Measurements from ENCODE around the gene ARHGEF10L.
"Not testable (repeated sequence)": the region's sequence is repeated elsewhere in the genome, so short reads cannot be mapped to it uniquely, and the experiment has no call there.

The ARHGEF10L gene

DNA sequence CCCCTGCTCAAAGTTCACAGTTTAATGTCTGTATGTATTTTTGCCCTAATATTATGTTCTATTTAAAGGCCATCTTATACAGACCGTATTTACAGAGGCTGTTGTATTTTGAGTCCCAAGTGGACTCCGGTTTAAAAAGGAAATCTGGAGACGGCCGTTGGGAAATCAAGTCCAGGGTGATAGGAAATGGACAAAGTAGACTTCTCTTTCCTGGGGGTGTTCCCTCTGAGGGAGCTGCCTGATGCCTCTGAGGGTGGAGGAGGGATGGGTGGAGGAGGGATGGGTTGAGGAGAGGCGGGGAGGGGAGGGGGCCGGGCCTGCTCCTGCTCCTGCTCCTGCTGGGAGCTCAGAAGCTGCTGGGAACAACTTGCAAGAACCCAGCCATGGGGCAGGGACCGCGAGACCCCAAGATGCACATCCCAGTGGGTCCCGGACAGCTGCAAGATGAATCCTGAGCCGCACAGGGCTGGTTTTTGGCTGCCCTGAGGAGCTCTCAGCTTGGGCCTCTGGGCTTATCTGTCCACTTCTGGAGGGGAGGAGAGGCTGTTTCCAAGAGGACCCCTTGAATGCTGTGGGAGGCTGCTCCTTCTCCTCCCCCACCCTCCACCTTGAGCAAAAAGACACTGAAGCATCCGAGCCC lies 203.6 kb downstream of the ARHGEF10L start:
- no peak for DNase-seq (ENCODE audit: low read depth)

- DNase-seq (ENCODE audit: low read depth): no peak
Observed at GRCh38 chr1:17743925-17744324, 204.4 kb downstream of the ARHGEF10L start.

- DNase-seq (ENCODE audit: low read depth): no peak
Observed at GRCh38 chr1:17744666-17745478, 205.4 kb downstream of the ARHGEF10L start.

DNA sequence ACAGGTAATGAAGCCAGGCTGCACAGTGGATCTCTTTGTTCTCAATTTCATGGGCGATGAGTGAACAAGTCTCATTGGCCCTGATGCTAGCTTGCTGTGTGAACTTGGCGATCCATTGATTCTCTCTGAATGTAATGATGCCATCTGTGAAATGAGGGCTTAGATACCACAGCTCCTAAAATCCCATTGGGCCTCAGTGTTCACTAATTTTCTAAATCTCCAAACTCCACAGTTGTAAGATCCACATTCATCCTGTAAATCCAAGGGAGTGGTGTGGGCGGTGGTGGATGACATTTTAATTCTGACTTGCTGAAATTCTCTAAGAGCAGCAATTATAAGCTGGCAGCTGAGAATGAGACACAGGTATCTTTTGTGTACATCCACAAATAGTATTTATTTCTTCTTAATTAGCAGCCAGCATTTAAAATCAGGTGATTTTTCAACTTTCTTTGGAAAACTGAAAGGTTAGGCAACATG lies 206.0 kb downstream of the ARHGEF10L start:
- no peak for DNase-seq (ENCODE audit: low read depth)

GRCh38 chr1:17746281-17746680 lies 206.8 kb downstream of the ARHGEF10L start:
- DNase-seq (ENCODE audit: low read depth): not testable (repeated sequence)

- DNase-seq (ENCODE audit: low read depth): no peak
Observed at GRCh38 chr1:17746920-17747319, 207.4 kb downstream of the ARHGEF10L start.

Measured in EH (cell line).